Right lobe of liver (tissue), 4 donors: Measurements from ENCODE around the gene PCNT.

Experiments
- CTCF ChIP-seq, 4 donors: fragments of 200-600 bp in 3 of 4; fragments of 450-650 bp in 1 of 4; IDR thresholded peaks; one replicate each; pipeline versions ENCODE4 v1.5.1 to v1.8.0; 2016 to 2022; ENCODE audit warnings: antibody characterized with exemption in 4 of 4, mild to moderate bottlenecking in 2 of 4
- POLR2A ChIP-seq: fragments of 450-650 bp; IDR thresholded peaks from one replicate; pipeline ENCODE4 v1.6.1; 2017; ENCODE audit warnings: antibody characterized with exemption, mild to moderate bottlenecking
- donor health status: DM: no; HTN: no; CAD: no.
- donor health status: DM: no; HTN: no; CAD: no.
- donor health status: DM: no; HTN: yes; CAD: no.

- TF ChIP-seq CTCF (IDR thresholded peaks at IDR 0.05) (no peak), POLR2A (no peak)
These were observed 131.8 kb downstream of the PCNT start for GRCh38 chr21:46455575-46456385.
